ENCODE results near the gene LAMC1.

DNA sequence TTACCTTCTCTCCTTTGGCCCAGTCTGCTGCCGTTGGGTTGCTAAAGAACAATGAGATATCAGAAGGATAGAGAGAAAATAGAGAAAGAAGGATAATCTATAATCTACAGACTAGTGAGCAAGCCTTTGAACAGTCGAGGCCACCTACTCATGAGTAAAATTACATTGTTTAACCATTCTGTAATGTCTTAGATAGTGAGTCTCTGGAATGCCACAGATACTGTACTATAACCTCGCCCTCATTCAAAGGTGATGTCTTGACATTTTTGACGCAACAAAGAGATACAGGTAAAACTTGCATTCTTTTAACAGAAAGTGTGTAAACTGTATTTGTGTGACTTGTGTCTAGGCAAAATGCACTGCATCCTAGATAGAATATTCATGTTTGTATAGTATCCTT, 77.9 kb downstream of the LAMC1 start:
- TF ChIP-seq CTCF (optimal IDR thresholded peaks at IDR 0.05 in 1 of 3, IDR thresholded peaks at IDR 0.05 in 1 of 3, conservative IDR thresholded peaks at IDR 0.05 in 1 of 3; ENCODE audit: extremely low read depth in 1 of 3, insufficient read depth in 2 of 3, low read length in 3 of 3): no peak
- TF ChIP-seq EZH2 (IDR thresholded peaks at IDR 0.05; ENCODE audit: low read length): no peak

Data from keratinocyte (primary cell).